ENCODE results near the gene CDH2.

The CDH2 gene

DNA sequence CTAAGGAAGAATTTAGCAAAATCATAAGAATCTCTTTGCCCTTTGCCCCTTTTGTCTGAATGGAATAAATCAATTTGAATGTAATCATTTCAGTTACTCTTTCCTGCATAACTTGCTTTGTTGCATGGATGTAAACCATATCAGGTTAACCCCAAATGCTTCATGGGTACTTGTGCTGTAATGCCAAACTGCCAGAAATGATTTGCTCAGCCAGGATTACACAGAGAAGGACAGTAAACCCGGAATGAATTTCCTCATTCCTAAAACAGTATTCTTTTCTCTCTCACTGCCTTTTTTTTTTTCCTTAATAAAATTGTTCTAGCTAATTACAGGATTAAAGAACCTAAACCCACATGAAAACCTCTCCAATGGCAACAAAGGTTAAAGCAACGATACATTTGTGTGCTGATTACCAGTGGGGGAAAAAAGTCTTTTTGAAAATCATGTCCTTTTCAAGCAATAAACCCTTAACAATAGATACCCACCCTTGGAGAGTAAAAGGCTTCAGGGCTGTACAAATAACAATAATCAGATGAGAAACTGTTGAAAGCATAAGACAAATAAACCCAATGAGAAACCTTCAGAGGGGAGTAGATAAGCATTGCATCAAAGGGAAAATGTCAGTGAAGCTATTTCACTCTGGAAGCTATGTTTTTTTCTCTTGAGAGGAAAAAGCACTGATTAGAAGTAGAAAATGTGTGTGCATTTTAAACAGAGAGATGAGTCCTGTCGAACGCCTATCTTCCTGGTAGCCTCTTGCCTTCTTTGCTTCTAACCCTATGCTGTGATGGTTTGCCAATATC, 275.3 kb downstream of the CDH2 start:
- Mint-ChIP-seq H3K9me3 (peaks cover 7% of the 10 kb centered on the region), H3K36me3 (no peaks in the 10 kb centered on the region), H3K27me3 (no peaks in the 10 kb centered on the region), H3K4me1 (no peaks in the 10 kb centered on the region), H3K27ac (no peak overlapping the region), H3K4me3 (no peak overlapping the region)
- DNase-seq, result no peak
- CTCF ChIA-PET, result no interaction called here

Measured in activated naive CD4-positive, alpha-beta T cell treated with anti-CD3 and anti-CD28 coated beads, Interleukin-2, amount 10 ng/mL, durations not matched to agents 7 days and 5 days (primary cell).